HepG2 (cell line): ENCODE measurements around the gene CDKN3. TPM values are rescaled to one million over a fixed set of nuclear protein-coding genes. Genes with fewer than 3 reads are reported as not detected.

Experiments used
- ARID5B ChIP-seq: IDR thresholded peaks from 2 replicates; pipeline ENCODE4 v1.4.0; 2020; ENCODE audit warnings: mild to moderate bottlenecking, missing genetic modification reagents
- CTCF ChIP-seq: sonication (generic); formaldehyde crosslinking; IDR thresholded peaks from 2 replicates; pipeline ENCODE4 v1.5.0; 2020; ENCODE audit warnings: mild to moderate bottlenecking, missing genetic modification reagents, moderate library complexity
- HMG20A ChIP-seq: IDR thresholded peaks from 2 replicates; pipeline ENCODE4 v1.6.1; 2016; ENCODE audit warnings: borderline replicate concordance
- IRF2 ChIP-seq: IDR thresholded peaks from 2 replicates; pipeline ENCODE4 v1.6.1; 2018; ENCODE audit warnings: missing genetic modification reagents, missing compliant biosample characterization
- MTF2 ChIP-seq: sonication (generic); formaldehyde crosslinking; IDR thresholded peaks from 2 replicates; pipeline ENCODE4 v1.5.0; 2020; ENCODE audit warnings: missing genetic modification reagents, borderline replicate concordance
- NCOA2 ChIP-seq: sonication (generic); formaldehyde crosslinking; IDR thresholded peaks from 2 replicates; pipeline ENCODE4 v1.8.0; 2022; ENCODE audit warnings: inconsistent platforms
- ONECUT2 ChIP-seq: sonication (generic); formaldehyde crosslinking; IDR thresholded peaks from 2 replicates; pipeline ENCODE4 v1.4.0; 2020; ENCODE audit warnings: missing genetic modification reagents
- RAD21 ChIP-seq: fragments of 450-650 bp; formaldehyde crosslinking; IDR thresholded peaks from 2 replicates; pipeline ENCODE4 v1.5.0; 2020; ENCODE audit warnings: mild to moderate bottlenecking
- SOX6 ChIP-seq, 2 experiments: fragments of 450-650 bp in 1 of 2; sonication (generic) in 1 of 2; formaldehyde crosslinking in 1 of 2; IDR thresholded peaks; 2 replicates each; pipeline versions ENCODE4 v1.4.0 to v1.6.1; 2017 to 2020; ENCODE audit warnings: antibody characterized with exemption in 1 of 2, mild to moderate bottlenecking in 1 of 2, missing genetic modification reagents in 1 of 2
- TAF1 ChIP-seq: sonication (generic); formaldehyde crosslinking; IDR thresholded peaks from 2 replicates; pipeline ENCODE4 v1.4.0; 2020; ENCODE audit warnings: missing genetic modification reagents
- TAF15 ChIP-seq: fragments of 200-400 bp; formaldehyde crosslinking; IDR thresholded peaks from one replicate; pipeline ENCODE4 v1.6.1; 2018; ENCODE audit warnings: mild to moderate bottlenecking, low read depth, low read length; ENCODE audit not compliant: poor library complexity, severe bottlenecking
- TBX3 ChIP-seq: fragments of 450-650 bp; IDR thresholded peaks from 2 replicates; pipeline ENCODE4 v1.6.1; 2017; ENCODE audit warnings: antibody characterized with exemption, mild to moderate bottlenecking, inconsistent platforms, borderline replicate concordance
- ZBTB46 ChIP-seq: sonication (generic); formaldehyde crosslinking; IDR thresholded peaks from 2 replicates; pipeline ENCODE4 v1.4.0; 2020; ENCODE audit warnings: mild to moderate bottlenecking, missing genetic modification reagents, borderline replicate concordance
- ZKSCAN8 ChIP-seq: IDR thresholded peaks from 2 replicates; pipeline ENCODE4 v1.6.1; 2016; ENCODE audit warnings: borderline replicate concordance, missing genetic modification reagents, missing compliant biosample characterization
- ZNF30 ChIP-seq: sonication (generic); formaldehyde crosslinking; IDR thresholded peaks from 2 replicates; pipeline ENCODE4 v1.5.0; 2020; ENCODE audit warnings: mild to moderate bottlenecking, missing genetic modification reagents
- ZNF781 ChIP-seq: sonication (generic); formaldehyde crosslinking; IDR thresholded peaks from 2 replicates; pipeline ENCODE4 v1.5.1; 2020; ENCODE audit warnings: borderline replicate concordance, mild to moderate bottlenecking, missing genetic modification reagents; ENCODE audit errors: not compliant biosample characterization
- ZNF891 ChIP-seq: sonication (generic); formaldehyde crosslinking; IDR thresholded peaks from 2 replicates; pipeline ENCODE4 v1.5.0; 2020; ENCODE audit warnings: mild to moderate bottlenecking, missing genetic modification reagents
- polyA plus RNA-seq, 8 experiments: library from polyadenylated mRNA; depleted of rRNA in 3 of 8; stranded (reverse) in 7 of 8; unstranded in 1 of 8; fragments of >200 nt; fragmentation: Illumina TruSeq in 4 of 8; extraction: Trizol in 4 of 8; gene quantifications; 2 replicates each; pipeline versions ENCODE4 v1.2.1 to v1.2.3, GENCODE V29; 2011 to 2016; ENCODE audit warnings: low read depth in 4 of 8, missing spikeins in 1 of 8, mixed read lengths in 1 of 8; ENCODE audit not compliant: insufficient read depth in 1 of 8
- total RNA-seq, 5 experiments: library from RNA; depleted of rRNA; stranded (reverse); fragments of >200 nt; fragmentation: Illumina TruSeq; extraction: Trizol; gene quantifications; 2 replicates each; pipeline ENCODE4 v1.2.3, GENCODE V29; 2016; ENCODE audit warnings: low read depth in 1 of 5
- TF ChIP-seq, protein P1 (sequence below): sonication (generic); formaldehyde crosslinking; IDR thresholded peaks from 2 replicates; pipeline ENCODE4 v1.4.0; 2020; ENCODE audit warnings: missing genetic modification reagents, borderline replicate concordance

The CDKN3 gene
- total and polyA plus RNA-seq, 2 of the 13 experiments (the other 11 are each of a cell fraction or from before 2014, with no cell fraction given): 63.0 to 88.9 TPM

GRCh38 chr14:54348001-54348611 is 48.7 kb upstream of the CDKN3 start (continued):
- TF ChIP-seq ZNF781 (CRISPR knock-in tag): no peak
- 0 out of 2 replicates have a peak, but pooled peaks have one; percentile 21 for TF ChIP-seq IRF2 (CRISPR knock-in tag)
- TF ChIP-seq CTCF (CRISPR knock-in tag): peak; percentile 87
- TF ChIP-seq SOX6 (IDR thresholded peaks at IDR 0.05): no peak
- TF ChIP-seq SOX6 (CRISPR knock-in tag; IDR thresholded peaks at IDR 0.05): peak; percentile 36; the same call in 1 of the 2 replicates
- TF ChIP-seq MTF2: no peak
- TF ChIP-seq TBX3: no peak
- no peak for TF ChIP-seq NCOA2 (CRISPR knock-in tag)
- no peak for TF ChIP-seq TAF1 (CRISPR knock-in tag)
- TF ChIP-seq ONECUT2 (CRISPR knock-in tag): no peak
- no peak for TF ChIP-seq ZKSCAN8 (CRISPR knock-in tag)
- TF ChIP-seq RAD21 (CRISPR knock-in tag): peak; percentile 87
- TF ChIP-seq ZBTB46 (CRISPR knock-in tag): no peak
- no peak for TF ChIP-seq TAF15
- TF ChIP-seq ZNF891 (CRISPR knock-in tag): no peak
- TF ChIP-seq ZNF30 (CRISPR knock-in tag): no peak
- TF ChIP-seq, protein P1, sequence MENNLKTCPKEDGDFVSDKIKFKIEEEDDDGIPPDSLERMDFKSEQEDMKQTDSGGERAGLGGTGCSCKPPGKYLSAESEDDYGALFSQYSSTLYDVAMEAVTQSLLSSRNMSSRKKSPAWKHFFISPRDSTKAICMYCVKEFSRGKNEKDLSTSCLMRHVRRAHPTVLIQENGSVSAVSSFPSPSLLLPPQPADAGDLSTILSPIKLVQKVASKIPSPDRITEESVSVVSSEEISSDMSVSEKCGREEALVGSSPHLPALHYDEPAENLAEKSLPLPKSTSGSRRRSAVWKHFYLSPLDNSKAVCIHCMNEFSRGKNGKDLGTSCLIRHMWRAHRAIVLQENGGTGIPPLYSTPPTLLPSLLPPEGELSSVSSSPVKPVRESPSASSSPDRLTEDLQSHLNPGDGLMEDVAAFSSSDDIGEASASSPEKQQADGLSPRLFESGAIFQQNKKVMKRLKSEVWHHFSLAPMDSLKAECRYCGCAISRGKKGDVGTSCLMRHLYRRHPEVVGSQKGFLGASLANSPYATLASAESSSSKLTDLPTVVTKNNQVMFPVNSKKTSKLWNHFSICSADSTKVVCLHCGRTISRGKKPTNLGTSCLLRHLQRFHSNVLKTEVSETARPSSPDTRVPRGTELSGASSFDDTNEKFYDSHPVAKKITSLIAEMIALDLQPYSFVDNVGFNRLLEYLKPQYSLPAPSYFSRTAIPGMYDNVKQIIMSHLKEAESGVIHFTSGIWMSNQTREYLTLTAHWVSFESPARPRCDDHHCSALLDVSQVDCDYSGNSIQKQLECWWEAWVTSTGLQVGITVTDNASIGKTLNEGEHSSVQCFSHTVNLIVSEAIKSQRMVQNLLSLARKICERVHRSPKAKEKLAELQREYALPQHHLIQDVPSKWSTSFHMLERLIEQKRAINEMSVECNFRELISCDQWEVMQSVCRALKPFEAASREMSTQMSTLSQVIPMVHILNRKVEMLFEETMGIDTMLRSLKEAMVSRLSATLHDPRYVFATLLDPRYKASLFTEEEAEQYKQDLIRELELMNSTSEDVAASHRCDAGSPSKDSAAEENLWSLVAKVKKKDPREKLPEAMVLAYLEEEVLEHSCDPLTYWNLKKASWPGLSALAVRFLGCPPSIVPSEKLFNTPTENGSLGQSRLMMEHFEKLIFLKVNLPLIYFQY (CRISPR knock-in tag): 0 out of 2 replicates have a peak, but pooled peaks have one; percentile 37
- TF ChIP-seq HMG20A (CRISPR knock-in tag): no peak
- peak; percentile 33; the same call in 1 of the 2 replicates for TF ChIP-seq ARID5B
